IMR-90 (cell line): ENCODE measurements around the gene CSGALNACT2. TPM values are rescaled to one million over a fixed set of nuclear protein-coding genes. Genes with fewer than 3 reads are reported as not detected.

ENCODE experiments used
- ATAC-seq: fragments of 200-7000 bp; cut with Tn5 transposase; 2 replicates; pipeline ENCODE4 v1.9.1; 2020; ENCODE audit warnings: low read depth, mild to moderate bottlenecking, moderate library complexity
- BruUV-seq: library from RNA; stranded (reverse); fragments of 400-500 nt; replicated peaks from 2 replicates; lab custom pipeline; 2021; lab: Mats Ljungman, UMichigan
- CTCF ChIA-PET: fragments of 300-600 bp; formaldehyde crosslinking; extraction: SDS; loops from one replicate; lab custom pipeline; 2021; ENCODE audit warnings: antibody characterized with exemption; lab: Yijun Ruan, JAX
- POLR2A ChIA-PET: fragments of 300-600 bp; sonication (Branson Sonifier 250); formaldehyde crosslinking; loops from one replicate; lab custom pipeline; 2022; ENCODE audit warnings: antibody characterized with exemption; ENCODE audit not compliant: unreplicated experiment; lab: Charles Lee
- DNase-seq: peaks from one replicate; pipeline ENCODE4 v3.0.0; 2013
- H2AFZ ChIP-seq: replicated peaks from 2 replicates; pipeline ENCODE3; 2013; ENCODE audit warnings: low read length, mild to moderate bottlenecking; ENCODE audit not compliant: poor library complexity
- H2AK5ac ChIP-seq: 2 replicates; pipeline ENCODE4 v1.6.1; 2013; ENCODE audit warnings: low read depth, low read length, inconsistent platforms
- H2AK9ac ChIP-seq: replicated peaks from 2 replicates; pipeline ENCODE3; 2013; ENCODE audit warnings: mild to moderate bottlenecking, low read depth, low read length, moderate library complexity; ENCODE audit not compliant: poor library complexity
- H2BK120ac ChIP-seq: 2 replicates; pipeline ENCODE4 v1.6.1; 2013; ENCODE audit warnings: low read depth, low read length, inconsistent platforms
- H2BK15ac ChIP-seq: 3 replicates; pipeline ENCODE4 v1.6.1; 2013; ENCODE audit warnings: low read depth, low read length, inconsistent platforms
- H2BK20ac ChIP-seq: 2 replicates; pipeline ENCODE4 v1.6.1; 2013; ENCODE audit warnings: low read depth, mild to moderate bottlenecking, inconsistent platforms, low read length, moderate library complexity
- H2BK5ac ChIP-seq: 2 replicates; pipeline ENCODE4 v1.6.1; 2013; ENCODE audit warnings: mild to moderate bottlenecking, low read depth, low read length, inconsistent platforms; ENCODE audit not compliant: poor library complexity, severe bottlenecking
- H3K14ac ChIP-seq: replicated peaks from 2 replicates; pipeline ENCODE4 v1.6.1; 2013; ENCODE audit warnings: low read depth, low read length, inconsistent platforms
- H3K18ac ChIP-seq: 2 replicates; pipeline ENCODE4 v1.6.1; 2013; ENCODE audit warnings: low read depth, low read length, control low read depth
- H3K23ac ChIP-seq: 2 replicates; pipeline ENCODE4 v1.6.1; 2013; ENCODE audit warnings: low read depth, low read length, inconsistent platforms
- H3K27ac ChIP-seq: 2 replicates; pipeline ENCODE4 v1.5.1; 2013; ENCODE audit warnings: mild to moderate bottlenecking, control low read depth, low read length; ENCODE audit not compliant: insufficient read depth
- H3K27me3 ChIP-seq: 2 replicates; pipeline ENCODE4 v1.6.1; 2013; ENCODE audit warnings: low read length; ENCODE audit not compliant: control insufficient read depth, insufficient read depth
- H3K36me3 ChIP-seq: 2 replicates; pipeline ENCODE4 v1.6.1; 2013; ENCODE audit warnings: low read length, mixed read lengths; ENCODE audit not compliant: control insufficient read depth, insufficient read depth
- H3K4ac ChIP-seq: 2 replicates; pipeline ENCODE4 v1.6.1; 2013; ENCODE audit warnings: low read depth, low read length, inconsistent platforms
- H3K4me1 ChIP-seq: 2 replicates; pipeline ENCODE4 v1.6.1; 2013; ENCODE audit warnings: low read length, mixed read lengths; ENCODE audit not compliant: control insufficient read depth, insufficient read depth
- H3K4me2 ChIP-seq: 2 replicates; pipeline ENCODE4 v1.6.1; 2013; ENCODE audit warnings: low read depth, mild to moderate bottlenecking, control low read depth, low read length, moderate library complexity
- H3K4me3 ChIP-seq: 2 replicates; pipeline ENCODE4 v1.5.1; 2013; ENCODE audit warnings: low read depth, mild to moderate bottlenecking, control low read depth, low read length, moderate library complexity; ENCODE audit not compliant: insufficient read depth
- H3K56ac ChIP-seq: 2 replicates; pipeline ENCODE4 v1.6.1; 2013; ENCODE audit warnings: low read length, inconsistent platforms; ENCODE audit not compliant: insufficient read depth; ENCODE audit errors: extremely low read depth
- H3K79me1 ChIP-seq, 2 experiments: 2 replicates each; pipeline ENCODE4 v1.6.1; 2013; ENCODE audit warnings: low read length in 2 of 2, inconsistent platforms in 1 of 2, low read depth in 1 of 2
- H3K9ac ChIP-seq: 2 replicates; pipeline ENCODE4 v1.6.1; 2013; ENCODE audit warnings: low read depth, low read length, control low read depth
- H3K9me1 ChIP-seq: 2 replicates; pipeline ENCODE4 v1.6.1; 2013; ENCODE audit warnings: low read length, inconsistent platforms; ENCODE audit not compliant: insufficient read depth
- H3K9me3 ChIP-seq: 2 replicates; pipeline ENCODE4 v1.6.1; 2013; ENCODE audit warnings: low read length; ENCODE audit not compliant: control insufficient read depth, insufficient read depth
- H4K20me1 ChIP-seq: 2 replicates; pipeline ENCODE4 v1.6.1; 2013; ENCODE audit warnings: low read length, inconsistent platforms; ENCODE audit not compliant: insufficient read depth
- H4K5ac ChIP-seq: 2 replicates; pipeline ENCODE4 v1.6.1; 2013; ENCODE audit warnings: mild to moderate bottlenecking, low read depth, low read length, control low read depth
- H4K8ac ChIP-seq, 2 experiments: 2 replicates each; pipeline ENCODE4 v1.6.1; 2013; ENCODE audit warnings: low read depth in 2 of 2, low read length in 2 of 2, control low read depth in 1 of 2, inconsistent platforms in 1 of 2
- H4K91ac ChIP-seq: 2 replicates; pipeline ENCODE4 v1.6.1; 2013; ENCODE audit warnings: low read depth, low read length, inconsistent platforms; ENCODE audit not compliant: insufficient read depth
- CEBPB ChIP-seq: IDR thresholded peaks from 2 replicates; pipeline ENCODE4 v1.6.1; 2012; ENCODE audit warnings: low read depth, low read length, improper control_type of control experiment
- CHD1 ChIP-seq: IDR thresholded peaks from 2 replicates; pipeline ENCODE4 v1.6.1; 2012; ENCODE audit warnings: low read depth, low read length, improper control_type of control experiment
- ELK1 ChIP-seq: fragments of 150-350 bp; IDR thresholded peaks from 2 replicates; pipeline ENCODE4 v1.6.1; 2016; ENCODE audit warnings: low read depth, mild to moderate bottlenecking, low read length, moderate library complexity, borderline replicate concordance
- MAZ ChIP-seq: IDR thresholded peaks from 2 replicates; pipeline ENCODE4 v1.6.1; 2012; ENCODE audit warnings: low read depth, mild to moderate bottlenecking, low read length, improper control_type of control experiment, moderate library complexity, borderline replicate concordance
- MXI1 ChIP-seq: IDR thresholded peaks from 2 replicates; pipeline ENCODE4 v1.6.1; 2012; ENCODE audit warnings: low read depth, mild to moderate bottlenecking, low read length, moderate library complexity, borderline replicate concordance
- NFE2L2 ChIP-seq: fragments of 150-350 bp; IDR thresholded peaks from 2 replicates; pipeline ENCODE4 v1.6.1; 2016; ENCODE audit warnings: low read depth, mild to moderate bottlenecking, low read length
- POLR2A ChIP-seq: IDR thresholded peaks from 2 replicates; pipeline ENCODE4 v1.6.1; 2012; ENCODE audit warnings: mild to moderate bottlenecking, low read depth, low read length
- RCOR1 ChIP-seq: IDR thresholded peaks from 2 replicates; pipeline ENCODE4 v1.6.1; 2012; ENCODE audit warnings: mild to moderate bottlenecking, low read length, improper control_type of control experiment; ENCODE audit not compliant: insufficient replicate concordance
- RFX5 ChIP-seq: IDR thresholded peaks from 2 replicates; pipeline ENCODE4 v1.8.0; 2012; ENCODE audit warnings: low read depth, mild to moderate bottlenecking, low read length, moderate library complexity
- SMC3 ChIP-seq: fragments of 150-350 bp; IDR thresholded peaks from 2 replicates; pipeline ENCODE4 v1.6.1; 2016; ENCODE audit warnings: low read depth, mild to moderate bottlenecking, antibody characterized with exemption, low read length, moderate library complexity
- USF2 ChIP-seq: fragments of 150-350 bp; IDR thresholded peaks from 2 replicates; pipeline ENCODE4 v1.6.1; 2017; ENCODE audit warnings: mild to moderate bottlenecking, antibody characterized with exemption, low read length, low read depth
- WGBS, 2 experiments: methylation state at CpG; one replicate each; pipeline versions ENCODE4 v1.1.5 to v1.1.7; 2013; ENCODE audit warnings: missing lambda C conversion rate in 2 of 2; ENCODE audit not compliant: insufficient read length in 1 of 2; ENCODE audit errors: extremely low coverage in 2 of 2; 5-methylcytosine and 5-hydroxymethylcytosine counted together
- dilution Hi-C: fragments of 300-500 bp; cut with HindIII; formaldehyde crosslinking; loops from one replicate; pipeline ENCODE4 v1.14.3; 2018; ENCODE audit warnings: low sequenced_read_pairs; ENCODE audit not compliant: unreplicated experiment
- in situ Hi-C: fragments of 300-500 bp; cut with MboI; formaldehyde crosslinking; loops from 3 replicates; pipeline ENCODE4 v1.14.3; 2019; ENCODE audit warnings: low sequenced_read_pairs, inconsistent platforms, mixed read lengths
- intact Hi-C: fragments of 100-400 bp; cut with micrococcal nuclease; formaldehyde crosslinking; loops from 2 replicates; pipeline ENCODE4 v1.10.0; 2022
- polyA plus RNA-seq, 3 experiments: library from polyadenylated mRNA; depleted of rRNA; stranded (reverse); fragments of >200 nt; gene quantifications; 2 replicates each; pipeline ENCODE4 v1.2.3, GENCODE V29; 2012; ENCODE audit warnings: low replicate concordance in 1 of 3
- total RNA-seq: library from RNA; depleted of rRNA; stranded (reverse); fragments of >200 nt; gene quantifications from 2 replicates; pipeline ENCODE4 v1.2.3, GENCODE V29; 2012

Gene CSGALNACT2
- total and polyA plus RNA-seq, 2 of the 4 experiments (the other 2 are of a cell fraction): 6.5 to 13.1 TPM

GRCh38 chr10:43153901-43154300, 15.7 kb downstream of the CSGALNACT2 start:
- Histone ChIP-seq H2AFZ (no peak overlapping the region), H4K5ac (no peak overlapping the region), H3K79me1 (peaks cover 24 to 28% of the 10 kb centered on the region in 2 experiments), H4K8ac (no peak overlapping the region), H3K4me1 (peaks cover 5% of the 10 kb centered on the region), H2BK120ac (no peak overlapping the region), H3K18ac (no peak overlapping the region), H3K23ac (no peak overlapping the region), H3K14ac (no peak overlapping the region), H3K27me3 (no peaks in the 10 kb centered on the region), H3K4ac (no peak overlapping the region), H3K9ac (no peak overlapping the region), H3K4me2 (no peak overlapping the region), H4K20me1 (peaks cover 38% of the 10 kb centered on the region), H3K56ac (no peak overlapping the region), H3K27ac (no peak overlapping the region), H2AK5ac (no peak overlapping the region), H2BK15ac (no peak overlapping the region), H2BK20ac (no peak overlapping the region), H2BK5ac (no peak overlapping the region), H3K9me1 (no peaks in the 10 kb centered on the region), H3K36me3 (no peaks in the 10 kb centered on the region), H3K9me3 (no peaks in the 10 kb centered on the region), H3K4me3 (no peak overlapping the region), H4K91ac (no peak overlapping the region), H2AK9ac (no peak overlapping the region)
- intact Hi-C loops: no loop called here
- dilution Hi-C loops: no loop called here
- ChIA-PET CTCF (no interaction called here), POLR2A (no interaction called here)
- in situ Hi-C loops: no loop called here
- no CpG with 5 or more reads among the region's 2 CpGs for WGBS, 2 experiments
- DNase-seq (no peak), ATAC-seq (no peak)
- TF ChIP-seq ELK1 (no peak), MAZ (no peak), RFX5 (no peak), NFE2L2 (no peak), SMC3 (no peak), USF2 (no peak), POLR2A (no peak), MXI1 (no peak), CHD1 (no peak), RCOR1 (no peak), CEBPB (no peak)
- BruUV-seq: no TSS peak
